ENCODE measurements around the gene ATP1A4.

GRCh38 chr1:160114085-160114484, 37.3 kb upstream of the ATP1A4 start:
- TF ChIP-seq CTCF (IDR thresholded peaks at IDR 0.05) (no peak), POLR2A (IDR thresholded peaks at IDR 0.05) (no peak)

All from right lobe of liver (tissue), 4 donors.